Activated effector memory CD4-positive, alpha-beta T cell treated with anti-CD3 and anti-CD28 coated beads, Interleukin-2, amount 50 U/mL, for 16 hours (primary cell): ENCODE measurements around the gene UPF3A.
"Not testable (repeated sequence)": the region's sequence is repeated elsewhere in the genome, so short reads cannot be mapped to it uniquely, and the experiment has no call there.

Experiments
- DNase-seq: peaks from one replicate; pipeline ENCODE4 v3.0.0-alpha.2; 2020

Gene UPF3A

GRCh38 chr13:114339857-114340534, 58.6 kb downstream of the UPF3A start:
- DNase-seq = peak; percentile 75

DNA sequence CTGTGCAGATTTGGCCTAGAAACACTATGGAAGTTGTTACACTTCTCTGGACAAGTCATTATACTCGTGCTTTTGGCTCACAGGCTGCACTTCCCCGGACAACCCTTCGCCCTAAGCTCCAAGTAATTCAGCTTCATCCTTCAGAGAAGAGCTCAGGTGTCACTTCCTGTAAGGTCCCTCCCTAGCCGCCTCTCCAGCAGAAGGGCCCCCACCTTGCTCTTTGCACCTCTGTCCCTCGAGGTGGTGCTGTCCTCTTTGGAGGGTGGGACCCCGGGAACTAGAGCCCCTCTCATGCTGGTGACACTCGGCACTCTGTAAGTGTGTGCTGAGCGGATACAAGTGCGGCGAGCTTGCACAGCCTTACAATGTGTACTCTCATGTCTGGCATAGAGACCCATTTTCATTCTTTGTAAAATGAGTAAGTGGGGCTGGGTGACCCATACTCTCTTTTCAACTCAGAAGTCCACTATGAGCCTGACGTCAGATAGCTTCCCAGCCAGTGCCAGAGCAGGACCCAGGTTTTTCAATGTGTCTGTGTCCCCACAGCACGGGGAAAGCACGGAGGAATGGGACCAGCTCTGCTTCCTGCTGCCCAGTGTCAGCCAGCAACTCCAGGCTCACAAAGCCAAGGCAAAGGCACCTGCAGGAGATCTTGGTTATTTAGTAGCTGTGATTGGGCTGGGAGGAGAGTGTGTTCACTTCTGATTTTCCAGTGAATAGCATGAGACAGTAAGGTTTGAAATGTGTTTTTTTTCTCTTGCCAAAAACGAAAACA, 59.8 kb downstream of the UPF3A start:
- DNase-seq = no peak

DNA sequence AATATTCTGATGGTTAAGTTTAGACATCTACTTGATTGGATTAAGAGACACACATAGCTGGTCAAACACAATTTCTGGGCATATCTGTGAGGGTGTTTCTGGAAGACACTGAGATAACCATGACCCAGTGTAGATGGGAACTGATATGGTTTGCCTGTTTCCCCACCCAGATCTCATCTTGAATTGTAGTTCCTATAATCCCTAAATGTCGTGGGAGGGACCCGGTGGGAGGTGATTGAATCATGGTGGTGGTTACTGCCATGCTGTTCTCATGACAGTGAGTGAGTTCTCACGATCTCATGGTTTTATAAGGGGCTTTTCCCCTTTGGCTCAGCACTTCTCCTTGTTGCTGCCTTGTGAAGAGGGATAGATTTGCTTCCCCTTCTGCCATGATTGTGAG, 65.9 kb downstream of the UPF3A start:
- not testable (repeated sequence) for DNase-seq

- peak; percentile 69 for DNase-seq
These were observed 71.4 kb downstream of the UPF3A start for GRCh38 chr13:114352763-114353162.

GRCh38 chr13:114353382-114353781, 72.0 kb downstream of the UPF3A start:
- DNase-seq = not testable (repeated sequence)
